GM10248 (cell line): ENCODE results near the gene BSND.

Source experiments
- CTCF ChIA-PET: fragments of 300-600 bp; sonication (Branson Sonifier 250); formaldehyde crosslinking; extraction: SDS; loops from one replicate; lab custom pipeline; 2021; ENCODE audit warnings: antibody characterized with exemption; lab: Yijun Ruan, JAX
- POLR2A ChIA-PET: fragments of 350-650 bp; sonication (Branson Sonifier 250); formaldehyde crosslinking; extraction: SDS; loops from one replicate; lab custom pipeline; 2020; ENCODE audit warnings: antibody characterized with exemption; lab: Yijun Ruan, JAX
- DNase-seq: peaks from one replicate; pipeline ENCODE4 v3.0.0; 2012; ENCODE audit errors: extremely low spot score
- TF ChIP-seq, protein P1 (sequence below): IDR thresholded peaks from 2 replicates; pipeline ENCODE4 v1.5.1; 2012; ENCODE audit warnings: mild to moderate bottlenecking, low read depth; ENCODE audit errors: extremely low read depth, missing control alignments, control extremely low read depth

The BSND gene

DNA sequence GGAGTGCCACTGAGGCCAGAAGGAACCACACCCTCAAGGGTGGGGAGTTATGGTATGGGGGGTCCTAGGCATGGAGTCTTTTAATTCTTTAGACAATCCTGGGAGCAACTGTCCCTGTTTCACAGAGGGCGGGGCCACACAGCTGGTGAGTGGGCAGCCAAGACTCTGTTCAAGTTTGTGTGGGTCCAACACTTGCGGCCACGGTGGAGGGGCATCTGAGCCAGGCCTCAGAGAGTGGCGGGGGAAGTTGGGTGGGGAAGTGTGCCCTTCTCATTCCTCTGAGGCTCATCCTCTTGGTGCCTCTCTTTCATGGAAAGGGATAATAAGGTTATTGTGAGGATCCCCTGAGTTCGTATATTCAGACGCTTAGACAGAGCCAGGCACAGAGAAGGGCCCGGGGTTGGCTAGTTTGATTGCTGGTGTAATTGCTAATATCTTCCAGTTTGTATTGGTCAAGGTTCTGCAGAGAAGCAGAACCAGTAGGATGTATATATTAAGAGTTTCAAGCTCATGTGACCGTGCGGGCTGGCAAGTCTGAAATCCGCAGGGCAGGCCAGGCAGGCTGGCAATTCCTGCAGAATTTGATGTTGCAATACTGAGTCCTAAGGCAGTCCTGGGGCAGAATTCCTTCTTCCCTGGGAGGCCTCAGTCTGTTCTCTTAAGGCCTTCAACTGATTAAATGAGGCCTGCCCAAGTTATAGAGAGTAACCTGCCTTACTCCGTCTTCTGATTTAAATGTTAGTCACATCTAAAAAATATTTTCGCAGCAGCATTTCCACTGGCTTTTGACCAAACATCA, 56.5 kb downstream of the BSND start:
- DNase-seq = no peak
- TF ChIP-seq, protein P1, sequence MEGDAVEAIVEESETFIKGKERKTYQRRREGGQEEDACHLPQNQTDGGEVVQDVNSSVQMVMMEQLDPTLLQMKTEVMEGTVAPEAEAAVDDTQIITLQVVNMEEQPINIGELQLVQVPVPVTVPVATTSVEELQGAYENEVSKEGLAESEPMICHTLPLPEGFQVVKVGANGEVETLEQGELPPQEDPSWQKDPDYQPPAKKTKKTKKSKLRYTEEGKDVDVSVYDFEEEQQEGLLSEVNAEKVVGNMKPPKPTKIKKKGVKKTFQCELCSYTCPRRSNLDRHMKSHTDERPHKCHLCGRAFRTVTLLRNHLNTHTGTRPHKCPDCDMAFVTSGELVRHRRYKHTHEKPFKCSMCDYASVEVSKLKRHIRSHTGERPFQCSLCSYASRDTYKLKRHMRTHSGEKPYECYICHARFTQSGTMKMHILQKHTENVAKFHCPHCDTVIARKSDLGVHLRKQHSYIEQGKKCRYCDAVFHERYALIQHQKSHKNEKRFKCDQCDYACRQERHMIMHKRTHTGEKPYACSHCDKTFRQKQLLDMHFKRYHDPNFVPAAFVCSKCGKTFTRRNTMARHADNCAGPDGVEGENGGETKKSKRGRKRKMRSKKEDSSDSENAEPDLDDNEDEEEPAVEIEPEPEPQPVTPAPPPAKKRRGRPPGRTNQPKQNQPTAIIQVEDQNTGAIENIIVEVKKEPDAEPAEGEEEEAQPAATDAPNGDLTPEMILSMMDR = no peak
- ChIA-PET CTCF (no interaction called here), POLR2A (no interaction called here)

GRCh38 chr1:55055951-55056631, 57.4 kb downstream of the BSND start:
- TF ChIP-seq, protein P1 = no peak
- no peak for DNase-seq
- CTCF ChIA-PET = no interaction called here
- POLR2A ChIA-PET = no interaction called here

- TF ChIP-seq, protein P1 = no peak
- ChIA-PET CTCF (no interaction called here), POLR2A (no interaction called here)
- no peak for DNase-seq
Observed at GRCh38 chr1:55056632-55056992, 57.9 kb downstream of the BSND start.

DNA sequence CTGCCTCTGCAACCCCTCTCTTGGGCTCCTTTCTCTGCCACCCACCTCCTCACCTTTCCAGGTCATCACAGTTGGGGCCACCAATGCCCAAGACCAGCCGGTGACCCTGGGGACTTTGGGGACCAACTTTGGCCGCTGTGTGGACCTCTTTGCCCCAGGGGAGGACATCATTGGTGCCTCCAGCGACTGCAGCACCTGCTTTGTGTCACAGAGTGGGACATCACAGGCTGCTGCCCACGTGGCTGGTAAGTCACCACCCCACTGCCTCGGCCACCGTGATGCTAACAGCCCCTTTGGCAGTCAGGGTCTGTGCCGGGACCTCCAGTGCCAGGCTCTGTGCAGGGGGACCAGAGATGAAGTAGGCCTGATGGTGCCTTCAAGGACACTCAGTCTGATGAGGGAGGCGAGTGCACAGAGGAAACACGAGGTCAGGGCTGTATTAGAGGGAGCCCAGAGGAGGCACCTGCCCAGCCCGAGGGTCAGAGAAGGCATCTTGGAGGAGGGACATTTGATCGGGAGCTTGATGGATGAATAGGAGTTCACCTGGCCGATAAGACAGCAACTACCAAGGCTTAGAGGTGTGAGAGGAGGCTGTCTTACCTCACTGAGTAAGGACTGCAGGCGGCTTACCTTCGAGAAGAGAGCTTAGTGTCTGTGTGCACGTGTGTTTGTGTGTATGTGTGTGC, 58.7 kb downstream of the BSND start:
- TF ChIP-seq, protein P1 = no peak
- no peak for DNase-seq
- CTCF ChIA-PET = no interaction called here
- POLR2A ChIA-PET = no interaction called here

DNA sequence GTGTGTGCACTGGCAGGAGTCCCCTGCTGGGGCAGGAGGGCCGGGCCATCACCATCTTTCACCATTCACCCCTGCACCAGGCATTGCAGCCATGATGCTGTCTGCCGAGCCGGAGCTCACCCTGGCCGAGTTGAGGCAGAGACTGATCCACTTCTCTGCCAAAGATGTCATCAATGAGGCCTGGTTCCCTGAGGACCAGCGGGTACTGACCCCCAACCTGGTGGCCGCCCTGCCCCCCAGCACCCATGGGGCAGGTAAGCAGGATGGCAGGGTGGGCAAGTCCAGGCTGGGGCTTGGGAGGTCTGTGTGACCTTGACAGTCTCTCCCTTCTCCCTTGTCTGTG, 59.2 kb downstream of the BSND start:
- POLR2A ChIA-PET = no interaction called here
- no peak for DNase-seq
- CTCF ChIA-PET = no interaction called here
- TF ChIP-seq, protein P1 = no peak

- POLR2A ChIA-PET = no interaction called here
- TF ChIP-seq, protein P1 = no peak
- no peak for DNase-seq
- CTCF ChIA-PET = interaction anchor here (0.6 to 1.2 kb wide), 3 partner anchors 10 to 114 kb away, joined by 3 to 5 read pairs (median 3); no protein-coding TSS in a partner anchor
Observed at GRCh38 chr1:55059302-55060132, 60.8 kb downstream of the BSND start.
